GM12878 (cell line): Measurements from ENCODE around the gene ITGA11. TPM values are rescaled to one million over a fixed set of nuclear protein-coding genes. Genes with fewer than 3 reads are reported as not detected.

ENCODE experiments used
- ATAC-seq: fragments of 200-7000 bp; cut with Tn5 transposase; 3 replicates; pipeline ENCODE4 v1.9.1; 2020; ENCODE audit warnings: mild to moderate bottlenecking, moderate library complexity
- BruUV-seq: library from RNA; stranded (reverse); fragments of 400-500 nt; replicated peaks from 2 replicates; lab custom pipeline; 2021; lab: Mats Ljungman, UMichigan
- CTCF ChIA-PET: fragments of 300-600 bp; sonication (Branson Sonifier 250); formaldehyde crosslinking; extraction: SDS; loops from one replicate; lab custom pipeline; 2021; ENCODE audit warnings: inconsistent platforms; lab: Yijun Ruan, JAX
- POLR2A ChIA-PET: fragments of 350-600 bp; formaldehyde crosslinking; extraction: SDS; loops from one replicate; lab custom pipeline; 2021; ENCODE audit warnings: inconsistent platforms; lab: Charles Lee
- RAD21 ChIA-PET: fragments of 300-600 bp; sonication (Branson Sonifier 250); formaldehyde crosslinking; loops from one replicate; lab custom pipeline; 2023; ENCODE audit warnings: antibody characterized with exemption; ENCODE audit not compliant: unreplicated experiment; lab: Charles Lee
- SMC1A ChIA-PET: fragments of 300-600 bp; sonication (Branson Sonifier 250); formaldehyde crosslinking; loops from one replicate; lab custom pipeline; 2023; ENCODE audit not compliant: unreplicated experiment, uncharacterized antibody; lab: Charles Lee
- DNase-seq: peaks from one replicate; pipeline ENCODE4 v3.0.0-alpha.2; 2011; ENCODE audit warnings: low read depth, low spot score
- FAIRE-seq: peaks from 3 replicates; lab custom pipeline; 2011; peaks lifted over from hg19 to GRCh38; lab: Jason Lieb, UNC
- H2AFZ ChIP-seq: 2 replicates; pipeline ENCODE4 v1.6.0; 2011; ENCODE audit warnings: low read depth, low read length, control low read depth; ENCODE audit not compliant: control insufficient read depth
- H3K27ac ChIP-seq: 2 replicates; pipeline ENCODE4 v1.5.1; 2011; ENCODE audit warnings: control low read depth; ENCODE audit not compliant: control insufficient read depth, insufficient read depth
- H3K27me3 ChIP-seq, 2 experiments: replicated peaks in 1 of 2; 2 replicates each; pipeline versions ENCODE4 v1.6.0 to v1.6.1; 2011; ENCODE audit warnings: low read length in 1 of 2; ENCODE audit not compliant: control insufficient read depth in 2 of 2, insufficient read depth in 2 of 2
- H3K36me3 ChIP-seq, 2 experiments: 2 replicates each; pipeline ENCODE4 v1.5.1; 2011; ENCODE audit warnings: low read length in 1 of 2; ENCODE audit not compliant: control insufficient read depth in 2 of 2, insufficient read depth in 2 of 2
- H3K4me1 ChIP-seq: 2 replicates; pipeline ENCODE4 v1.6.1; 2011; ENCODE audit warnings: mild to moderate bottlenecking, low read length, moderate library complexity, mixed read lengths; ENCODE audit not compliant: control insufficient read depth, insufficient read depth
- H3K4me2 ChIP-seq: 2 replicates; pipeline ENCODE4 v1.6.0; 2011; ENCODE audit warnings: control low read depth; ENCODE audit not compliant: control insufficient read depth, insufficient read depth
- H3K4me3 ChIP-seq: fragments of 200-600 bp; sonication (generic); 2 replicates; pipeline ENCODE4 v1.5.1; 2016
- H3K79me2 ChIP-seq: 2 replicates; pipeline ENCODE4 v1.6.0; 2011; ENCODE audit warnings: low read length; ENCODE audit not compliant: control insufficient read depth, insufficient read depth
- H3K9ac ChIP-seq: 2 replicates; pipeline ENCODE4 v1.8.0; 2011; ENCODE audit warnings: low read length, control low read depth, mixed read lengths; ENCODE audit not compliant: control insufficient read depth, insufficient read depth
- H3K9me3 ChIP-seq: replicated peaks from 3 replicates; pipeline ENCODE4 v1.5.1; 2011; ENCODE audit warnings: mild to moderate bottlenecking, low read length; ENCODE audit not compliant: control insufficient read depth, insufficient read depth
- H4K20me1 ChIP-seq: 2 replicates; pipeline ENCODE4 v1.6.0; 2011; ENCODE audit not compliant: control insufficient read depth, insufficient read depth
- BRCA1 ChIP-seq: IDR thresholded peaks from 2 replicates; pipeline ENCODE4 v1.6.1; 2011; ENCODE audit warnings: low read depth, low read length, improper control_type of control experiment
- CREM ChIP-seq: IDR thresholded peaks from 2 replicates; pipeline ENCODE4 v1.6.1; 2014; ENCODE audit warnings: antibody characterized with exemption, low read depth
- IKZF2 ChIP-seq, 2 experiments: fragments of 450-650 bp; IDR thresholded peaks; 2 replicates each; pipeline ENCODE4 v1.6.1; 2017; ENCODE audit warnings: mild to moderate bottlenecking in 2 of 2, moderate library complexity in 2 of 2
- KDM1A ChIP-seq: fragments of 200-600 bp; sonication (generic); IDR thresholded peaks from 2 replicates; pipeline ENCODE4 v1.6.1; 2016; ENCODE audit warnings: borderline replicate concordance
- NFXL1 ChIP-seq: fragments of 450-650 bp; IDR thresholded peaks from 2 replicates; pipeline ENCODE4 v1.6.1; 2017; ENCODE audit warnings: antibody characterized with exemption, mild to moderate bottlenecking, borderline replicate concordance
- NFYB ChIP-seq: IDR thresholded peaks from 2 replicates; pipeline ENCODE4 v1.6.1; 2011; ENCODE audit warnings: low read depth, mild to moderate bottlenecking, low read length, improper control_type of control experiment, moderate library complexity; ENCODE audit not compliant: insufficient read depth
- ZBED1 ChIP-seq: IDR thresholded peaks from 2 replicates; pipeline ENCODE4 v1.6.1; 2016; ENCODE audit warnings: borderline replicate concordance
- WGBS: methylation state at CpG from one replicate; pipeline ENCODE4 v1.1.6; 2016; ENCODE audit warnings: low lambda C conversion rate; ENCODE audit not compliant: insufficient replicate concordance, insufficient coverage; ENCODE audit errors: missing lambda C conversion rate; 5-methylcytosine and 5-hydroxymethylcytosine counted together
- in situ Hi-C: fragments of 300-500 bp; cut with MboI; formaldehyde crosslinking; loops from 9 replicates; pipeline ENCODE4 v1.14.3; 2018; ENCODE audit warnings: mixed read lengths
- intact Hi-C: fragments of 100-400 bp; cut with micrococcal nuclease; formaldehyde crosslinking; loops from one replicate; pipeline ENCODE4 v1.14.2; 2022; ENCODE audit not compliant: unreplicated experiment
- polyA plus RNA-seq, 11 experiments: library from polyadenylated mRNA; depleted of rRNA in 4 of 11; unstranded in 6 of 11; stranded (reverse) in 5 of 11; fragments of >200 nt; fragmentation: Nextera tagmentation in 4 of 11; fragmentation: Illumina TruSeq in 1 of 11; extraction: Ambion mirVana in 4 of 11; extraction: Trizol in 1 of 11; gene quantifications; 1 replicate in 1 of 11; 2 replicates in 10 of 11; pipeline versions ENCODE4 v1.2.1 to v1.2.3, GENCODE V29; 2011 to 2016; ENCODE audit warnings: inconsistent platforms in 2 of 11, missing spikeins in 2 of 11, low read depth in 1 of 11
- total RNA-seq, 4 experiments: library from RNA; depleted of rRNA in 3 of 4; stranded (reverse); fragments of >200 nt in 3 of 4; fragmentation: Illumina TruSeq in 1 of 4; extraction: Trizol in 1 of 4; gene quantifications; 2 replicates each; pipeline versions ENCODE4 v1.2.1 to v1.2.3, GENCODE V29; 2013 to 2021
- TF ChIP-seq, protein P1 (sequence below): fragments of 450-650 bp; IDR thresholded peaks from 2 replicates; pipeline ENCODE4 v1.6.1; 2017; ENCODE audit warnings: mild to moderate bottlenecking
- TF ChIP-seq, protein P2 (sequence below): fragments of 450-650 bp; conservative IDR thresholded peaks from 2 replicates; pipeline ENCODE4 v1.6.1; 2017; ENCODE audit warnings: mild to moderate bottlenecking, moderate library complexity
- TF ChIP-seq, protein P3 (sequence below): IDR thresholded peaks from 2 replicates; pipeline ENCODE4 v1.6.1; 2011; ENCODE audit warnings: low read depth, mild to moderate bottlenecking, low read length, moderate library complexity, borderline replicate concordance; ENCODE audit errors: extremely low read depth

ITGA11 gene
- total and polyA plus RNA-seq, 10 of the 15 experiments (the other 5 are each of a cell fraction or from before 2014, with no cell fraction given): under 0.01 to 0.36 (median 0.13) TPM; not detected in 1

DNA sequence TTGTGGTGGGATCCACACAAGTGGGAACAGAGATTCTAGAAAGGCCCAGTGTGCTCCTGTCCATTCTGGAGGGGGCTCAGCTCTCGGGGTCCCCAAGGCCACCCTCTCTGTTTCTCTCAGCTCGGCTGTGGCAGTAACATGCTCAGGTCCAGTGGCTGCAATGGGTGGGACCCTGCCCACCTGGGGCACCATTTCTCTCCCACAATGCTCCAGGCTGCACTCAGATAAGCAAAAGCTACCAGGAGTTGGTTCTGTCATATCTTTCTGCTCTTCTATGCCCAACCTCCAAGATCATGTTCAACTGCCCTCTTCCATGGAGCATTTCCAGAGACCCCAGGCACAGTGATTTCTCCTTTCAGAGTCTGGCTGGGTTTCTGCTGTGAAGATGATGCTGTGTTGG lies 40.8 kb downstream of the ITGA11 start:
- Histone ChIP-seq H3K4me2 (no peak overlapping the region), H3K4me1 (peaks cover 7% of the 10 kb centered on the region; the same call in 1 of the 2 replicates), H3K9me3 (no peaks in the 10 kb centered on the region; the same call in 2 of the 3 replicates), H2AFZ (no peak overlapping the region), H3K27me3 (no peaks in the 10 kb centered on the region; a peak in 1 of 4 replicates), H3K79me2 (no peaks in the 10 kb centered on the region), H3K9ac (no peak overlapping the region), H3K27ac (no peak overlapping the region), H3K36me3 (no peaks in the 10 kb centered on the region), H4K20me1 (no peaks in the 10 kb centered on the region), H3K4me3 (no peak overlapping the region)
- intact Hi-C loops: no loop called here
- no peak for ATAC-seq
- TF ChIP-seq CREM (no peak), BRCA1 (no peak), IKZF2 (IDR thresholded peaks at IDR 0.05) (no peak), KDM1A (no peak), NFXL1 (no peak), NFYB (no peak), ZBED1 (no peak)
- TF ChIP-seq, protein P1, sequence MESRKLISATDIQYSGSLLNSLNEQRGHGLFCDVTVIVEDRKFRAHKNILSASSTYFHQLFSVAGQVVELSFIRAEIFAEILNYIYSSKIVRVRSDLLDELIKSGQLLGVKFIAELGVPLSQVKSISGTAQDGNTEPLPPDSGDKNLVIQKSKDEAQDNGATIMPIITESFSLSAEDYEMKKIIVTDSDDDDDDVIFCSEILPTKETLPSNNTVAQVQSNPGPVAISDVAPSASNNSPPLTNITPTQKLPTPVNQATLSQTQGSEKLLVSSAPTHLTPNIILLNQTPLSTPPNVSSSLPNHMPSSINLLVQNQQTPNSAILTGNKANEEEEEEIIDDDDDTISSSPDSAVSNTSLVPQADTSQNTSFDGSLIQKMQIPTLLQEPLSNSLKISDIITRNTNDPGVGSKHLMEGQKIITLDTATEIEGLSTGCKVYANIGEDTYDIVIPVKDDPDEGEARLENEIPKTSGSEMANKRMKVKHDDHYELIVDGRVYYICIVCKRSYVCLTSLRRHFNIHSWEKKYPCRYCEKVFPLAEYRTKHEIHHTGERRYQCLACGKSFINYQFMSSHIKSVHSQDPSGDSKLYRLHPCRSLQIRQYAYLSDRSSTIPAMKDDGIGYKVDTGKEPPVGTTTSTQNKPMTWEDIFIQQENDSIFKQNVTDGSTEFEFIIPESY: no peak
- TF ChIP-seq, protein P2, sequence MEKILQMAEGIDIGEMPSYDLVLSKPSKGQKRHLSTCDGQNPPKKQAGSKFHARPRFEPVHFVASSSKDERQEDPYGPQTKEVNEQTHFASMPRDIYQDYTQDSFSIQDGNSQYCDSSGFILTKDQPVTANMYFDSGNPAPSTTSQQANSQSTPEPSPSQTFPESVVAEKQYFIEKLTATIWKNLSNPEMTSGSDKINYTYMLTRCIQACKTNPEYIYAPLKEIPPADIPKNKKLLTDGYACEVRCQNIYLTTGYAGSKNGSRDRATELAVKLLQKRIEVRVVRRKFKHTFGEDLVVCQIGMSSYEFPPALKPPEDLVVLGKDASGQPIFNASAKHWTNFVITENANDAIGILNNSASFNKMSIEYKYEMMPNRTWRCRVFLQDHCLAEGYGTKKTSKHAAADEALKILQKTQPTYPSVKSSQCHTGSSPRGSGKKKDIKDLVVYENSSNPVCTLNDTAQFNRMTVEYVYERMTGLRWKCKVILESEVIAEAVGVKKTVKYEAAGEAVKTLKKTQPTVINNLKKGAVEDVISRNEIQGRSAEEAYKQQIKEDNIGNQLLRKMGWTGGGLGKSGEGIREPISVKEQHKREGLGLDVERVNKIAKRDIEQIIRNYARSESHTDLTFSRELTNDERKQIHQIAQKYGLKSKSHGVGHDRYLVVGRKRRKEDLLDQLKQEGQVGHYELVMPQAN: no peak
- TF ChIP-seq, protein P3, sequence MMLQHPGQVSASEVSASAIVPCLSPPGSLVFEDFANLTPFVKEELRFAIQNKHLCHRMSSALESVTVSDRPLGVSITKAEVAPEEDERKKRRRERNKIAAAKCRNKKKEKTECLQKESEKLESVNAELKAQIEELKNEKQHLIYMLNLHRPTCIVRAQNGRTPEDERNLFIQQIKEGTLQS: no peak
- no peak for FAIRE-seq
- CTCF ChIA-PET: interaction anchor here (1.6 kb wide), 1 partner anchor 85 kb away, joined by 5 read pairs; no protein-coding TSS in a partner anchor
- RAD21 ChIA-PET: no interaction called here
- WGBS: 16% methylated on average over 2 of the region's 2 CpGs
- no TSS peak for BruUV-seq
- no peak for DNase-seq
- POLR2A ChIA-PET: no interaction called here
- in situ Hi-C loops: no loop called here
- SMC1A ChIA-PET: no interaction called here
